ENCODE results near the gene SETD1A. TPM values are rescaled to one million over a fixed set of nuclear protein-coding genes. Genes with fewer than 3 reads are reported as not detected.

Gene SETD1A
- polyA plus RNA-seq, 2 of the 4 experiments (the other 2 are of a cell fraction): 2.0 to 21.2 TPM

DNA sequence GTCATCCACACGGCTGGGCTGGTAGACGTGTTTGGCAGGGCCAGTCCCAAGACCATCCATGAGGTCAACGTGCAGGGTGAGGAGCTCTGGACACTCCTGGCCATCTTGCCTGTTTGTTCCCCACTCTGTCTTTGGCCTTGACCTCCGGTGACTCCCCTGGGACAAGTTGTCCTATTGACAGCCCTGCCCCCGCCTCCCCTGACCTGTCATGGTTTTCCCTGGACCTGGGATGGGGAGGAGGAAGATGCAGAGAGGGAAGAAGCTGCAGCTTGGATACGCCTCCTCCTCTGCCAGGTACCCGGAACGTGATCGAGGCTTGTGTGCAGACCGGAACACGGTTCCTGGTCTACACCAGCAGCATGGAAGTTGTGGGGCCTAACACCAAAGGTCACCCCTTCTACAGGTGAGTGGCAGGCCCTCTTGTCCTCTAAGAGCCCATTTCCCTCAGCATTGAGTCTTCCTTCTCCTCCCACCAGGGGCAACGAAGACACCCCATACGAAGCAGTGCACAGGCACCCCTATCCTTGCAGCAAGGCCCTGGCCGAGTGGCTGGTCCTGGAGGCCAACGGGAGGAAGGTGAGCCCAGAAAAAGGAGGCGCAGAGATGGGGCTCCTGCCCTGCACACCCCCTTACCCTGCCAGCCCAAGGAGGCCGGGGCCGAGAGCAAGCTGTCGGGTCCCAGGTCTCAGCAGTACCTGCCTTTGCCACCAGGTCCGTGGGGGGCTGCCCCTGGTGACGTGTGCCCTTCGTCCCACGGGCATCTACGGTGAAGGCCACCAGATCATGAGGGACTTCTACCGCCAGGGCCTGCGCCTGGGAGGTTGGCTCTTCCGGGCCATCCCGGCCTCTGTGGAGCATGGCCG, 28.8 kb downstream of the SETD1A start (continued):
- TF ChIP-seq, protein P1, sequence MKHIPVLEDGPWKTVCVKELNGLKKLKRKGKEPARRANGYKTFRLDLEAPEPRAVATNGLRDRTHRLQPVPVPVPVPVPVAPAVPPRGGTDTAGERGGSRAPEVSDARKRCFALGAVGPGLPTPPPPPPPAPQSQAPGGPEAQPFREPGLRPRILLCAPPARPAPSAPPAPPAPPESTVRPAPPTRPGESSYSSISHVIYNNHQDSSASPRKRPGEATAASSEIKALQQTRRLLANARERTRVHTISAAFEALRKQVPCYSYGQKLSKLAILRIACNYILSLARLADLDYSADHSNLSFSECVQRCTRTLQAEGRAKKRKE (CRISPR knock-in tag; IDR thresholded peaks at IDR 0.05; ENCODE audit: low read depth): no peak
- no peak for TF ChIP-seq FOSB (CRISPR knock-in tag; IDR thresholded peaks at IDR 0.05)
- TF ChIP-seq KDM1A (IDR thresholded peaks at IDR 0.05; ENCODE audit: low read depth): no peak
- TF ChIP-seq SREBF2 (IDR thresholded peaks at IDR 0.05): no peak
- TF ChIP-seq TP53 (CRISPR knock-in tag; IDR thresholded peaks at IDR 0.05): no peak
- no peak for TF ChIP-seq CHD2 (IDR thresholded peaks at IDR 0.05; ENCODE audit: low read length, partially characterized antibody)
- TF ChIP-seq NR3C1 (IDR thresholded peaks at IDR 0.05): no peak
- TF ChIP-seq POLR2AphosphoS2 (conservative IDR thresholded peaks at IDR 0.05; ENCODE audit: low read length): no peak
- TF ChIP-seq RCOR1 (IDR thresholded peaks at IDR 0.05; ENCODE audit: low read depth, low read length): no peak
- no peak for TF ChIP-seq HOXB13 (CRISPR knock-in tag; IDR thresholded peaks at IDR 0.05; ENCODE audit: low read depth)

- H3K9me3 ChIP-seq: no peaks in the 10 kb centered on the region
- H3K4me1 ChIP-seq: peaks cover 18% of the 10 kb centered on the region
- CTCF ChIA-PET: interaction anchor here (0.7 to 7.8 kb wide), 3 partner anchors 9 to 156 kb away, joined by 3 to 78 read pairs (median 3); no protein-coding TSS in a partner anchor
- H3K4me3 ChIP-seq: no peak overlapping the region
- WGBS (ENCODE audit: missing lambda C conversion rate): 91% methylated on average over 26 of the region's 30 CpGs
- TF ChIP-seq, protein P1 (CRISPR knock-in tag; IDR thresholded peaks at IDR 0.05; ENCODE audit: low read depth): no peak
- no peak for TF ChIP-seq CBX8 (IDR thresholded peaks at IDR 0.05)
- TF ChIP-seq ELK1 (IDR thresholded peaks at IDR 0.05; ENCODE audit: low read depth, low read length): no peak
- TF ChIP-seq GATA3 (IDR thresholded peaks at IDR 0.05; ENCODE audit: borderline replicate concordance): no peak
- no peak for TF ChIP-seq MAFK (IDR thresholded peaks at IDR 0.05; ENCODE audit: partially characterized antibody)
- no peak for TF ChIP-seq POLR2A (IDR thresholded peaks at IDR 0.05; ENCODE audit: low read length)
- TF ChIP-seq HEYL (CRISPR knock-in tag; IDR thresholded peaks at IDR 0.05): no peak
- no peak for TF ChIP-seq HOXB13 (CRISPR knock-in tag; IDR thresholded peaks at IDR 0.05; ENCODE audit: low read depth)
- no peak for TF ChIP-seq CTCF (IDR thresholded peaks at IDR 0.05)
- no peak for TF ChIP-seq EHMT2 (IDR thresholded peaks at IDR 0.05; ENCODE audit: low read depth)
- no peak for TF ChIP-seq USF2 (IDR thresholded peaks at IDR 0.05)
- no peak for TF ChIP-seq EHF (CRISPR knock-in tag; IDR thresholded peaks at IDR 0.05)
- no peak for TF ChIP-seq POLR2AphosphoS2 (conservative IDR thresholded peaks at IDR 0.05; ENCODE audit: low read length)
- TF ChIP-seq ESRRA (IDR thresholded peaks at IDR 0.05; ENCODE audit: borderline replicate concordance, low read length): no peak
- no peak for TF ChIP-seq RAD21 (conservative IDR thresholded peaks at IDR 0.05 in 1 of 2, IDR thresholded peaks at IDR 0.05 in 1 of 2)
- TF ChIP-seq BHLHE40 (IDR thresholded peaks at IDR 0.05; ENCODE audit: low read depth, low read length): no peak
- TF ChIP-seq KDM1A (IDR thresholded peaks at IDR 0.05; ENCODE audit: low read depth): no peak
- TF ChIP-seq, protein P2, sequence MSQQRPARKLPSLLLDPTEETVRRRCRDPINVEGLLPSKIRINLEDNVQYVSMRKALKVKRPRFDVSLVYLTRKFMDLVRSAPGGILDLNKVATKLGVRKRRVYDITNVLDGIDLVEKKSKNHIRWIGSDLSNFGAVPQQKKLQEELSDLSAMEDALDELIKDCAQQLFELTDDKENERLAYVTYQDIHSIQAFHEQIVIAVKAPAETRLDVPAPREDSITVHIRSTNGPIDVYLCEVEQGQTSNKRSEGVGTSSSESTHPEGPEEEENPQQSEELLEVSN (IDR thresholded peaks at IDR 0.05; ENCODE audit: borderline replicate concordance, low read depth): no peak
- H3K27ac ChIP-seq: no peak overlapping the region
- DNase-seq (ENCODE audit: low read depth in 1 of 2, low spot score in 1 of 2) (no peak), ATAC-seq (no peak), FAIRE-seq (no peak)
- POLR2A ChIA-PET: interaction anchor here (1.7 kb wide), 1 partner anchor 9 kb away, joined by 6 read pairs; no protein-coding TSS in a partner anchor
- H3K4me2 ChIP-seq: no peak overlapping the region
These were observed 30.1 kb downstream of the SETD1A start for GRCh38 chr16:30987581-30988190.

Measured in A549 (cell line).